Smooth muscle cell (in vitro differentiated cells): ENCODE measurements around the gene NCBP3. TPM values are rescaled to one million over a fixed set of nuclear protein-coding genes. Genes with fewer than 3 reads are reported as not detected.

ENCODE experiments used
- DNase-seq: peaks from one replicate; lab custom pipeline; 2025; ENCODE audit not compliant: unreplicated experiment; lab: John Stamatoyannopoulos, UW
- H2AFZ ChIP-seq: fragments of 200-600 bp; sonication (generic); 2 replicates; pipeline ENCODE4 v1.6.0; 2016; ENCODE audit warnings: antibody characterized with exemption, low read depth, mild to moderate bottlenecking
- H3F3A ChIP-seq: fragments of 200-600 bp; sonication (generic); 2 replicates; pipeline ENCODE4 v1.6.0; 2017; ENCODE audit warnings: antibody characterized with exemption, low read depth
- H3K27ac ChIP-seq: fragments of 200-600 bp; sonication (generic); 2 replicates; pipeline ENCODE4 v1.5.1; 2016; ENCODE audit warnings: low read depth, mild to moderate bottlenecking
- H3K27me3 ChIP-seq: fragments of 200-600 bp; sonication (generic); 2 replicates; pipeline ENCODE4 v1.6.1; 2016; ENCODE audit warnings: low read depth, mild to moderate bottlenecking
- H3K36me3 ChIP-seq: fragments of 200-600 bp; sonication (generic); 2 replicates; pipeline ENCODE4 v1.5.1; 2016; ENCODE audit warnings: low read depth
- H3K4me1 ChIP-seq: fragments of 200-600 bp; sonication (generic); 2 replicates; pipeline ENCODE4 v1.5.1; 2016; ENCODE audit warnings: low read depth
- H3K4me2 ChIP-seq: fragments of 200-600 bp; sonication (generic); 2 replicates; pipeline ENCODE4 v1.6.0; 2016; ENCODE audit warnings: mild to moderate bottlenecking
- H3K4me3 ChIP-seq: fragments of 200-600 bp; sonication (generic); 2 replicates; pipeline ENCODE4 v1.5.1; 2016; ENCODE audit warnings: mild to moderate bottlenecking
- H3K79me2 ChIP-seq: fragments of 200-600 bp; sonication (generic); 2 replicates; pipeline ENCODE4 v1.6.0; 2016; ENCODE audit warnings: low read depth, mild to moderate bottlenecking
- H3K9ac ChIP-seq: fragments of 200-600 bp; sonication (generic); 2 replicates; pipeline ENCODE4 v1.6.0; 2016; ENCODE audit warnings: low read depth
- H3K9me3 ChIP-seq: fragments of 200-600 bp; sonication (generic); replicated peaks from 2 replicates; pipeline ENCODE4 v1.5.1; 2016; ENCODE audit warnings: low read depth
- H4K20me1 ChIP-seq: fragments of 200-600 bp; sonication (generic); 2 replicates; pipeline ENCODE4 v1.6.0; 2016; ENCODE audit warnings: low read depth
- WGBS: methylation state at CpG from one replicate; pipeline ENCODE4 v1.1.7; 2016; ENCODE audit warnings: low lambda C conversion rate; 5-methylcytosine and 5-hydroxymethylcytosine counted together
- polyA plus RNA-seq: library from polyadenylated mRNA; unstranded; fragments of >200 nt; fragmentation: Nextera tagmentation; extraction: Ambion mirVana; gene quantifications from 2 replicates; pipeline ENCODE4 v1.2.1, GENCODE V29; 2016
- total RNA-seq: library from RNA; depleted of rRNA; stranded (reverse); fragments of >200 nt; gene quantifications from 2 replicates; pipeline ENCODE4 v1.2.3, GENCODE V29; 2014
- TF ChIP-seq, protein P1 (sequence below): fragments of 200-600 bp; sonication (generic); IDR thresholded peaks from 2 replicates; pipeline ENCODE4 v1.5.1; 2017; ENCODE audit warnings: borderline replicate concordance, mild to moderate bottlenecking, antibody characterized with exemption; ENCODE audit not compliant: insufficient read depth, poor library complexity, severe bottlenecking

NCBP3 gene
- total and polyA plus RNA-seq, 2 experiments from 2014 or later: 28.3 to 30.7 TPM

DNA sequence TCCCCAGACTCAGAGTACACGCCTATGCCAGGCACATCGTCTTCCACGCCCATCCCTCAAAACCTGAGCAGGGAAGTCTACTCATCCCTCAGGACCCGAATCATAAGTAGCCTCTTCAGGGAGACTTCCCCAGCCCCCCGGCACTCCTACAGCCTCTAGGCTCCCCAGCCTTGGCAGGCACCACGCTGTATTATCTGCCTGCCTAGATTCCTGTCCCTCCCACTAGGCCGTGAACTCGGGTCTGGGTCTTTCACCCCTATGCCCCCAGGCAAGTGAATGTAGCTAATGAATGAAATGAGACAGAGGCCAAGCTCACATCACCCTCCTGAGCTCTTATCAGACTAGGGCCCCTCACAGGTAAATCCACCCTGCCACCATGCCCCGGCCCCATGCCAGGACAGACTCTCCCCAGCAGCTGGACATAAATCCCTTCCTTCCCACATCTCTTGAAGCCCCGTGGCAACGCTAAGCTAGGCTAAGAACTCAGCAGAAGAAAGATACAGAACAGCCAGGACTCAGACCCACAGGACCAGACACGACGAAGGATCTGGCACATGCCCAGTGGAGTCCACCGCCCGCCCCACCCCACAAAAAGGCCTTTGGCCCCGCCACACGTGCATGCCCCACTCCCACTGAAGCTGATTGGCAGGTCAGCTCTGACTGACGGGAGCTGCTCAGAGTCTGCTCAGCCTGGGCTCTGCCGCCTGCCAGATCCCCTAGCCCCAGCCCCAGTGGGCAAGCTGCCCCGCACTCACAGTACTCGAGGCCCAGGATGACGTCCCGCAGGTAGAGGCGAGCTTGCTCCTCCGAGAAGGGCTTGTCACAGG, 33.8 kb upstream of the NCBP3 start:
- Histone ChIP-seq H3F3A (peaks cover 18% of the 10 kb centered on the region), H3K36me3 (no peaks in the 10 kb centered on the region), H4K20me1 (peaks cover 22% of the 10 kb centered on the region), H3K9ac (peak overlapping the region; percentile 78), H3K4me3 (no peak overlapping the region), H3K9me3 (no peaks in the 10 kb centered on the region), H3K27ac (peak overlapping the region; percentile 91), H2AFZ (no peak overlapping the region), H3K79me2 (no peaks in the 10 kb centered on the region), H3K4me2 (peak overlapping the region; percentile 67), H3K27me3 (no peaks in the 10 kb centered on the region), H3K4me1 (peaks cover 14% of the 10 kb centered on the region)
- TF ChIP-seq, protein P1, sequence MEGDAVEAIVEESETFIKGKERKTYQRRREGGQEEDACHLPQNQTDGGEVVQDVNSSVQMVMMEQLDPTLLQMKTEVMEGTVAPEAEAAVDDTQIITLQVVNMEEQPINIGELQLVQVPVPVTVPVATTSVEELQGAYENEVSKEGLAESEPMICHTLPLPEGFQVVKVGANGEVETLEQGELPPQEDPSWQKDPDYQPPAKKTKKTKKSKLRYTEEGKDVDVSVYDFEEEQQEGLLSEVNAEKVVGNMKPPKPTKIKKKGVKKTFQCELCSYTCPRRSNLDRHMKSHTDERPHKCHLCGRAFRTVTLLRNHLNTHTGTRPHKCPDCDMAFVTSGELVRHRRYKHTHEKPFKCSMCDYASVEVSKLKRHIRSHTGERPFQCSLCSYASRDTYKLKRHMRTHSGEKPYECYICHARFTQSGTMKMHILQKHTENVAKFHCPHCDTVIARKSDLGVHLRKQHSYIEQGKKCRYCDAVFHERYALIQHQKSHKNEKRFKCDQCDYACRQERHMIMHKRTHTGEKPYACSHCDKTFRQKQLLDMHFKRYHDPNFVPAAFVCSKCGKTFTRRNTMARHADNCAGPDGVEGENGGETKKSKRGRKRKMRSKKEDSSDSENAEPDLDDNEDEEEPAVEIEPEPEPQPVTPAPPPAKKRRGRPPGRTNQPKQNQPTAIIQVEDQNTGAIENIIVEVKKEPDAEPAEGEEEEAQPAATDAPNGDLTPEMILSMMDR: no peak
- 48% methylated on average over 23 of the region's 25 CpGs for WGBS
- DNase-seq: peak; percentile 58

DNA sequence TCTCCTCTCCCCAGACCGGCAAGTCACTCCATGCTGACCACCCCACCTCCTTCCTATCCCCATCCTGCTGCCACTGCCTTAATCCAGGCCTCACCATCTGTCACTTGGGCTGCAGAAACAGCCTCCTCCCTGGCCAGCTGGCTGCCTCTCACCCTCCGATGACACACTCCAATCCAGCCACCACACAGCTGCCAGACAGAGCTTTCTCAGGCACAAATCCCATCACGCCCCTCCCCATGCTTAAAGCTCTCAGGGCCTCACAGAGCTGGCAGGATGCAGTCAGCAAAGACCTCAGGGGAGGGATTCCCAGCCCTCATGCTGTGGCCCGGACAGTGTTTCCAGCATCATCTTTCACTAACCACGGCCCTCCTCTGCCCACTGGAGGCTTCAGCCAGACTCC, 33.1 kb upstream of the NCBP3 start:
- Histone ChIP-seq H3K27me3 (no peaks in the 10 kb centered on the region), H2AFZ (no peak overlapping the region), H3K36me3 (no peaks in the 10 kb centered on the region), H3K4me2 (peak overlapping the region; percentile 67), H4K20me1 (peaks cover 22% of the 10 kb centered on the region), H3K27ac (peak overlapping the region; percentile 91), H3K4me1 (peaks cover 14% of the 10 kb centered on the region), H3K79me2 (no peaks in the 10 kb centered on the region), H3K9me3 (no peaks in the 10 kb centered on the region), H3F3A (peaks cover 18% of the 10 kb centered on the region), H3K9ac (peak overlapping the region; percentile 78), H3K4me3 (no peak overlapping the region)
- DNase-seq: peak; percentile 60
- TF ChIP-seq, protein P1: no peak
- 27% methylated on average over 5 of the region's 5 CpGs for WGBS

DNA sequence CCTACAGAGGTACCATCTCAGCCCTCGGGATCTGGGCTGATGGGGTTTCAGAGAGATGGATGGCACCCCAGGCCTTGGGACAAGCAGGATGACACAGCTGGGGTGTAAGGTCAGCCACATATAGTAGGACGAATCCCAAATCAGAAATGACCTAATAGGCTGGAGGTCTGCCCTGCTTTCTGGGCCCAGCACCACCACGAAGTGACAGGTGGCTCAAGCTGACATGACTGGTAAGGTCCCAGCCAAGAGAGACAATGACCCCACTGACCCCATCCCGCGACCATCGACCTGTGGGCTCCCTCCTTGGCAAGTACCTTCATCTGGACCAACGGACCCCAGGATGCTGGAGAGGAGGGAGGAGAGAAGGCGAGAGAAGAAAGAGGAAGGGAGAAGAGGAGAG, 31.2 kb upstream of the NCBP3 start:
- WGBS: 91% methylated on average over 8 of the region's 8 CpGs
- H3K79me2 ChIP-seq: no peaks in the 10 kb centered on the region
- H3K36me3 ChIP-seq: no peaks in the 10 kb centered on the region
- no peak overlapping the region for H2AFZ ChIP-seq
- no peaks in the 10 kb centered on the region for H3K9me3 ChIP-seq
- peaks cover 22% of the 10 kb centered on the region for H4K20me1 ChIP-seq
- no peak for DNase-seq
- H3K27ac ChIP-seq: no peak overlapping the region
- H3K4me1 ChIP-seq: peaks cover 14% of the 10 kb centered on the region
- no peak overlapping the region for H3K4me2 ChIP-seq
- no peaks in the 10 kb centered on the region for H3K27me3 ChIP-seq
- H3K4me3 ChIP-seq: no peak overlapping the region
- TF ChIP-seq, protein P1: no peak
- H3K9ac ChIP-seq: no peak overlapping the region
- peaks cover 18% of the 10 kb centered on the region for H3F3A ChIP-seq
